ENCODE data around the gene AP1G2. TPM values are rescaled to one million over a fixed set of nuclear protein-coding genes. Genes with fewer than 3 reads are reported as not detected.

AP1G2 gene
- total and polyA plus RNA-seq, 2 of the 13 experiments (the other 11 are each of a cell fraction or from before 2014, with no cell fraction given) = 96.9 to 611 TPM

DNA sequence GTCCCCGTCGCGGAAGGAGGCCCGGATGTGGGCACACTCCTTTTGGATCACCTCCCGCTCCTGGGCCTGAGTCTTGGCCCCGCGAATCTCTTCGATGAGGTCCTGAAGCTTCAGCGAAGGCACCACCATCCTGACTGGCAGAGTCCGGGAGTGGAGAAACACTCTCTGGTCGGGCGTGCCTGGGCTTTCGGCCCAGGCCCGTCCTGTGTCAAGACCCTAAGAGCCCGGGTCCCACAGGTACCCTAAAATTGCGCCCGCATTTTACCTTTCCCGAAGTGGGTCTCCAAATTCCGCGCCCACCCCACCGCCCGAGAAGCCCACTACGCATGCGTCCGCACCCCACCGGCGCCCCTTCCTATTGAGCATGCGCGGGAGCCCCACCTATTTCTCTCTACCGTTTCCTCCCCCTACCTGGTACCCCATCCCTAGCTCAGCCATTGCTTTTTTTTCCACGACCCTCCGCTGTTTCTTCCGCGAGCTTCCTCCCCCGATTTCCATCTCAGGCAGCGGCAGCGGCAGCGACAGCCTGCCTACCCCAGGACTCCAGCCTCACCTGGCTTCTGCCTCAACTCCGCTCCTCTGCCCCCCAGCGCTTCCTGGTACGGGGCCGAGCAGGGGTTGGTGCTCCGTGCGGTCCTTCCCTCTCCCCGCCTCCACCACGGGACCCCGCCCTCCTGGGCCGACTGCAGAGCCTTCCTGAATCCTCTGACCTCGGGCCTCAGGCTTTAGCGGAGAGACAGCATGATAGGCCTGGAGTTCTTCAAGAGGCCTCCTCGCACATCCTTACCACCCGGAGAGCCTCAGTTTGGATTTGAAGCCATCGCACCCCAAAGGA lies at the start of gene AP1G2 (continued):
- TF ChIP-seq ZNF142 (CRISPR knock-in tag; IDR thresholded peaks at IDR 0.05) (no peak), ZNF407 (CRISPR knock-in tag; IDR thresholded peaks at IDR 0.05; ENCODE audit: not compliant biosample characterization) (peak; percentile 98), TBL1XR1 (IDR thresholded peaks at IDR 0.05; ENCODE audit: borderline replicate concordance, low read length, partially characterized antibody) (no peak), KDM5B (CRISPR knock-in tag; IDR thresholded peaks at IDR 0.05; ENCODE audit: borderline replicate concordance) (peak; percentile 93), RORA (CRISPR knock-in tag; IDR thresholded peaks at IDR 0.05) (no peak), ZNF326 (CRISPR knock-in tag; IDR thresholded peaks at IDR 0.05; ENCODE audit: borderline replicate concordance) (peak; percentile 86; the same call in 1 of the 2 replicates)
- TF ChIP-seq, protein P1, sequence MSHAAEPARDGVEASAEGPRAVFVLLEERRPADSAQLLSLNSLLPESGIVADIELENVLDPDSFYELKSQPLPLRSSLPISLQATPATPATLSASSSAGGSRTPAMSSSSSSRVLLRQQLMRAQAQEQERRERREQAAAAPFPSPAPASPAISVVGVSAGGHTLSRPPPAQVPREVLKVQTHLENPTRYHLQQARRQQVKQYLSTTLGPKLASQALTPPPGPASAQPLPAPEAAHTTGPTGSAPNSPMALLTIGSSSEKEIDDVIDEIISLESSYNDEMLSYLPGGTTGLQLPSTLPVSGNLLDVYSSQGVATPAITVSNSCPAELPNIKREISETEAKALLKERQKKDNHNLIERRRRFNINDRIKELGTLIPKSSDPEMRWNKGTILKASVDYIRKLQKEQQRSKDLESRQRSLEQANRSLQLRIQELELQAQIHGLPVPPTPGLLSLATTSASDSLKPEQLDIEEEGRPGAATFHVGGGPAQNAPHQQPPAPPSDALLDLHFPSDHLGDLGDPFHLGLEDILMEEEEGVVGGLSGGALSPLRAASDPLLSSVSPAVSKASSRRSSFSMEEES (CRISPR knock-in tag; IDR thresholded peaks at IDR 0.05) = peak; percentile 77; the same call in 1 of the 2 replicates
